SK-N-SH (cell line): ENCODE results near the gene ITGB6.

Source experiments
- RFX5 ChIP-seq: IDR thresholded peaks from 2 replicates; pipeline ENCODE4 v1.6.1; 2012; ENCODE audit warnings: mild to moderate bottlenecking, improper control_type of control experiment, low read length
- SIN3A ChIP-seq: IDR thresholded peaks from 2 replicates; pipeline ENCODE4 v1.6.1; 2012; ENCODE audit warnings: low read depth, mild to moderate bottlenecking, low read length, moderate library complexity, borderline replicate concordance
- TF ChIP-seq, protein P1 (sequence below): fragments of 200-600 bp; sonication (generic); IDR thresholded peaks from 2 replicates; pipeline ENCODE4 v1.6.1; 2017; ENCODE audit warnings: antibody characterized with exemption, mild to moderate bottlenecking, moderate library complexity

DNA sequence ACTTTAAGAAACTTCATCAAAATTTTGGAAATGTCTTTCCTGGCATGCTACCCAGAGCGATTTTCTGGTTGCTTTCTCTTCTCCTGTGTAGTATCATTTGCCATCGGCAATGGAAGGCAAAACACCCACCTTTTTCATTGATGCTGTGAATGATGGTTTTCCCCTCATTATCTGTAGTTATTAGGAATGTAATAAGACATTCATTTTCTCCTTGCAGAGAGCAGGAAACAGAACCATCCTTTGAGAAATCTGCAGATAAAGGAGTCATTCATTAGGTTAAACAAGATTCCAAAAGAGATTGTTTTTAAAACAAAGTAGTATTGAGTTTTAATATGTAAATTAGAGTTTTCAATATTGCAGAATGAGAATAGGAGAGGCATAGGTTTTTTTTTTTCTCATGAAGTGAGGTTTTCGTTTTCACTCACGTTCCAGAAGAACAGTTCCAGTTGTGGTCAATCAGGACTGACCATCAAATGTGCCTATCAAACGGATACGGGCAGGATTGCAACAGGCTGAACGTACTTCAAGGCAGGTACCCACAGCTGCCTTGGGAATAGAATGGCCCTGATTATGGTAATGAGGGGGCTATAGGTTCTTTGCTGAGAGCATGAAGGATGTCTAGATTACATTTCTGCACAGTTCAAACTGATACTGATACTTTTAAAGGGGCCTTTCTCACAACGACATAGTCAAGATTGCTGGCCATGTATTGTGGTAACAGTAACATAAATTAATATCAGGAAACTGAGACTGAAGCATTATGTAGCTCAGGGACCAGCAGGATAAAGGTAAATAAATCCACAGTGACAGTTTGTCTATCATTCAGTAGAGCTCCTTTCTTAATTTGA lies 87.9 kb downstream of the ITGB6 start:
- TF ChIP-seq SIN3A (no peak), RFX5 (no peak)
- TF ChIP-seq, protein P1, sequence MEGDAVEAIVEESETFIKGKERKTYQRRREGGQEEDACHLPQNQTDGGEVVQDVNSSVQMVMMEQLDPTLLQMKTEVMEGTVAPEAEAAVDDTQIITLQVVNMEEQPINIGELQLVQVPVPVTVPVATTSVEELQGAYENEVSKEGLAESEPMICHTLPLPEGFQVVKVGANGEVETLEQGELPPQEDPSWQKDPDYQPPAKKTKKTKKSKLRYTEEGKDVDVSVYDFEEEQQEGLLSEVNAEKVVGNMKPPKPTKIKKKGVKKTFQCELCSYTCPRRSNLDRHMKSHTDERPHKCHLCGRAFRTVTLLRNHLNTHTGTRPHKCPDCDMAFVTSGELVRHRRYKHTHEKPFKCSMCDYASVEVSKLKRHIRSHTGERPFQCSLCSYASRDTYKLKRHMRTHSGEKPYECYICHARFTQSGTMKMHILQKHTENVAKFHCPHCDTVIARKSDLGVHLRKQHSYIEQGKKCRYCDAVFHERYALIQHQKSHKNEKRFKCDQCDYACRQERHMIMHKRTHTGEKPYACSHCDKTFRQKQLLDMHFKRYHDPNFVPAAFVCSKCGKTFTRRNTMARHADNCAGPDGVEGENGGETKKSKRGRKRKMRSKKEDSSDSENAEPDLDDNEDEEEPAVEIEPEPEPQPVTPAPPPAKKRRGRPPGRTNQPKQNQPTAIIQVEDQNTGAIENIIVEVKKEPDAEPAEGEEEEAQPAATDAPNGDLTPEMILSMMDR, result no peak
